Lower leg skin (tissue), 3 donors: ENCODE data around the gene ZNF575.

Experiments used
- CTCF ChIP-seq, 3 donors: fragments of 450-650 bp; IDR thresholded peaks; one replicate each; pipeline ENCODE4 v1.5.1; 2016; ENCODE audit warnings: antibody characterized with exemption in 3 of 3, mild to moderate bottlenecking in 3 of 3, moderate library complexity in 2 of 3
- POLR2A ChIP-seq, 2 donors: fragments of 450-650 bp; IDR thresholded peaks; one replicate each; pipeline ENCODE4 v1.6.1; 2016 to 2017; ENCODE audit warnings: antibody characterized with exemption in 2 of 2, mild to moderate bottlenecking in 1 of 2, moderate library complexity in 1 of 2

GRCh38 chr19:43524922-43525835 is 7.8 kb upstream of the ZNF575 start:
- TF ChIP-seq POLR2A (IDR thresholded peaks at IDR 0.05), result no peak
- TF ChIP-seq CTCF (IDR thresholded peaks at IDR 0.05), result no peak
